GM23248 (cell line): ENCODE results near the gene RFX2.

Source experiments
- EZH2 ChIP-seq: fragments of 200-600 bp; sonication (generic); IDR thresholded peaks from 2 replicates; pipeline ENCODE4 v1.6.1; 2018; ENCODE audit warnings: antibody characterized with exemption, mild to moderate bottlenecking; ENCODE audit not compliant: insufficient read depth, poor library complexity, severe bottlenecking
- EZH2phosphoT487 ChIP-seq: fragments of 200-600 bp; sonication (generic); IDR thresholded peaks from 2 replicates; pipeline ENCODE4 v1.6.1; 2018; ENCODE audit warnings: antibody characterized with exemption, moderate library complexity, mild to moderate bottlenecking, low read depth; ENCODE audit not compliant: insufficient read depth

DNA sequence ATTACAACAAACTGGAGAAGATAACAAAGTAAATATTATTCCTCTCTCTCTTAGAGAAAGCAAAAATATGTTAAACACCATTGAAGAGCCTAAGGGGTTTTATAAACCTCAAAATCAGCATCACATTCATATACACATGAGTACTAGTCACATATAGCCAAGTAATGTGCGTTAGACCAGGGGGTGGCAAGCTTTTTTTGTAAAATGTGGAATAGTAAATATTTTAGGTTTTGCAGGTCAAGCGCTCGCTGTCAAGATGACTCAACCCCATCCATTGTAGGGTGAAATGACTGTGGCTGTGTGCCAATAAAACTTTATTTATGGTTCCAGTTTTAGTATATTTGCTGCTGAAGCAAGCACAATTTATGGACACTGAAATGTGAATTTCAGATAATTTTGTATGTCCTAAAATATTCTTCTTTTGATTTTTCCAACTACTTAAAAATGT lies 21.7 kb downstream of the RFX2 start:
- TF ChIP-seq EZH2 (no peak), EZH2phosphoT487 (no peak)
